Eye (tissue), 1 donor: Measurements from ENCODE around the gene DIP2C.
"Not testable (repeated sequence)": the region's sequence is repeated elsewhere in the genome, so short reads cannot be mapped to it uniquely, and the experiment has no call there.

ENCODE experiments used
- DNase-seq: peaks from one replicate; pipeline ENCODE4 v3.0.0-alpha.2; 2015

The DIP2C gene

DNA sequence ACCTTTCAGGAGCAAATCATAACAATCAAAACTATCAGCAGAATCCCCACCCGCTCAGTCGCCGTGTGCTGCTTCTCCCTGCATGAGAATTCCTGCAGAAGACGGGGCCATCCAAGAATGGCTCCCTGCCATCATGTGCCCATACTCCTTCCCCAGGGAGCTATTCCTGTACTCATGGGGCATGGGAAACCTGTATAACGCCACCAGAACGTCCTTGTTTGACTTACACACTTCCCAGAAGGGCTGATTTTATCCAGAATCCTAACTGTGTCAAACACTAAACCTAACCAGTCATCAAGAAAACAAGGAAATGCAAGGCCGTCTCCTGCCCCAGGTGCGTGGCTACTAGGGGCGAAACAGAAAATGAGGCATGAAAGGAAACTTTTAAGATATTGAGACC is 16.0 kb downstream of the DIP2C start:
- DNase-seq: no peak

DNA sequence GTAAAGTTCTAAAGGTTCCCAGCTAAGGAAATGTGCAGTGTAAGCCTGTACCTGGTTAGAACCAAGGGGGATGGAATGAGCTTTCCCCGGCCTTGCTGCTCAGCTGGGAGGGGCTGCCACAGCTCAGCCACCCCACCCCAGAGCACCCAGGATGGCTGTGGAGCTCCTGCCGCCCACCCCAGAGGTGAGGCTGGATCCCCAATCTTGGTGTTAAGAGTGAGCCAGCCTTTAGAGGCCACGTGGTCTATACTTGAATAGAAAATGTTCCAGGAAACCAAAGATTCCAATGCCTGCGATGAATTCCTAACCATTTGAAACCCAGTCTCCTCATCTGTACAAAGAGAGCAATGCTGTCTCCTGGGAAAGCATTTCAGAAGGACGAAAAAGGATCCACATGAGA is 16.5 kb downstream of the DIP2C start:
- no peak for DNase-seq

- DNase-seq: no peak
Observed at GRCh38 chr10:672203-672602, 17.3 kb downstream of the DIP2C start.

GRCh38 chr10:670990-671389 is 18.5 kb downstream of the DIP2C start:
- DNase-seq: no peak

- DNase-seq: no peak
Observed at GRCh38 chr10:670038-670437, 19.4 kb downstream of the DIP2C start.

- DNase-seq: no peak
Observed at GRCh38 chr10:668786-669485, 20.5 kb downstream of the DIP2C start.

- no peak for DNase-seq
Observed at GRCh38 chr10:667602-668143, 21.8 kb downstream of the DIP2C start.

- DNase-seq: no peak
Observed at GRCh38 chr10:667096-667495, 22.4 kb downstream of the DIP2C start.

DNA sequence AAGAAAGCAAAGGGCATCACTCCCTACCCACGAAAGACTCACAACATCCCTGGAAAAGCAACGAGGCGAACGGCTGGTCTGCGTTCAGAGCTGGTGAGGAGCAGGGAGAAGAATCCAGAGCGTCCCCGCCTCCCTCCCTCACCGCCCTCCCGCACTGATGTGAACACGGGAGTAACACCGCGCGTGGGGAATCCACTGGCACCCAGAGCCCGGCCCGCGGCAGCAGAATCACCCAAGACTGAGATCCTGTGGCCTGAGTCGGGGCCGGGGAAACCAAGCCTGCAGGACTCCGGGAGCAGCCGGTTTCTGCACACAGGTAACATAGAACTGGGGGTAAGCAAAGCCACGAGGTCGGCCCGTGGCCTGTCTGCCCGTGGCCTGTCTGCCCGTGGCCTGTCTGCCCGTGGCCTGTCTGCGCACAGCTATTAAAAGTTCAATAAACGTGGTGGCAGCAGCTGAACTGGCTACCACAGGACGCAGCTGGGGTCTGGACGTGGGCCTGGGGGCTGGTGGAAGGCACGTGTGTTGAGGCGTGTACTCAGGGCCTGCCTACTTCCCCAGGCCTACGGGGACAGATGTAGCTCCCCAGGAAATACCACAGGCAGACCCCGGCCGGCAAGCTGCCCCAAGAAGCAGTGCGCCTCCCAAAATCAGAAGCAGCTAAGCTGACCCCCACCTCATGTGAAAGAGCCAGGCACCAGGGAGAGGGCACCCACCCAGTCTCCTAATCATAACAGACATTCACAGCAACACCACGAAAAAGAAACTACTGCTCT is 23.0 kb downstream of the DIP2C start:
- no peak for DNase-seq

GRCh38 chr10:665579-666091 is 23.8 kb downstream of the DIP2C start:
- no peak for DNase-seq

GRCh38 chr10:664893-665292 is 24.6 kb downstream of the DIP2C start:
- DNase-seq: no peak

GRCh38 chr10:664301-664700 is 25.2 kb downstream of the DIP2C start:
- no peak for DNase-seq

DNA sequence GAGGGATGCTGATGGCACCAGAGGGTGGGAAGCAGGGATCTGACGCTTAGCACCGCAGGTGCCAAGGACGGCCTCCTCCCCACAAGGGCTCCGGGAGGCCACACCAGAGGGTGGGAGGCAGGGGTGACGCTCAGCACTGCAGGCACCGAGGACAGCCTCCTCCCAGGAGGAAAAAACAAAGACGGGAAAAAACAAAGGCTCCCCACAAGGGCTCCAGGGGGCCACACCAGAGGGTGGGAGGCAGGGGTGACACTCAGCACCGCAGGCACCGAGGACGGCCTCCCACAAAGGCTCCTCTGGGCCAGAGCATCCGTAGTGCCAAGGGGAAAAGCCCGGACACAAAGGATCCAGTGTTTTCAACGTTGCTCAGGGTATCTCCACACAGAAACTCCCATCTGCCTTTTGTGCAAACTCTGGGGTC is 25.6 kb downstream of the DIP2C start:
- peak; percentile 60 for DNase-seq

DNA sequence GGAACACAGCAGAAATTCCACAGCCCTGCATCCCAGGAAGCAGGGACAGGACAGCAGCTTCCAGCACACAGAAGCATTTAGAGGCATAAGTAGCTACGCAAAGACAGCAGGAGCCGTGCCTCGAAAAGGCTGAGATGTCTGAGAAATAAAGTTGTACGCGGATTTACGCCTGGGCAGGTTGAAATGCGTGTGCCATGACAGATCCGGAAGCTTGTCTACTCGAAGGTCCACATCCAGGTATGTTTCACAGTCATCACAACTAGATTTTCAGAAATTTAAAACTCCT is 26.1 kb downstream of the DIP2C start:
- DNase-seq: no peak

- DNase-seq: peak; percentile 43
Observed at GRCh38 chr10:662686-663465, 26.6 kb downstream of the DIP2C start.

DNA sequence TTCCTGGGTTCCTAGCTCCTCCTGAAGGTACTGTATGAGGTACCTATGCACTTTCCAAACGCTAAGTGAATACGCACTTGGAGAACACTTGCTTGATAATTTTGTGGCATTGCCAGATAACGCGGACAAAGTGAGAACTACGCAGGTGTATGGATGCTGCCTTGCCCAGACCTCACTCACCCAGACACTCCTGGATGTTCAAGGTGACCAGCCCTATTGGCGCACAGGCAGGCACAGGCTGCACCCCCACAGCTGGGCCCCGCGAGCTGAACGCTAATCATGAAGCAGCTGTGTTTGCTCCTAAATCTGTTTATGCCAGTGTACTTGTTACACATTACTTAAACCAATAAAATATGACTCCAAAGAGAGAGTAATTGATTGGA is 27.3 kb downstream of the DIP2C start:
- DNase-seq: no peak

GRCh38 chr10:661597-662222 is 27.8 kb downstream of the DIP2C start:
- no peak for DNase-seq

GRCh38 chr10:660970-661596 is 28.4 kb downstream of the DIP2C start:
- DNase-seq: no peak

DNA sequence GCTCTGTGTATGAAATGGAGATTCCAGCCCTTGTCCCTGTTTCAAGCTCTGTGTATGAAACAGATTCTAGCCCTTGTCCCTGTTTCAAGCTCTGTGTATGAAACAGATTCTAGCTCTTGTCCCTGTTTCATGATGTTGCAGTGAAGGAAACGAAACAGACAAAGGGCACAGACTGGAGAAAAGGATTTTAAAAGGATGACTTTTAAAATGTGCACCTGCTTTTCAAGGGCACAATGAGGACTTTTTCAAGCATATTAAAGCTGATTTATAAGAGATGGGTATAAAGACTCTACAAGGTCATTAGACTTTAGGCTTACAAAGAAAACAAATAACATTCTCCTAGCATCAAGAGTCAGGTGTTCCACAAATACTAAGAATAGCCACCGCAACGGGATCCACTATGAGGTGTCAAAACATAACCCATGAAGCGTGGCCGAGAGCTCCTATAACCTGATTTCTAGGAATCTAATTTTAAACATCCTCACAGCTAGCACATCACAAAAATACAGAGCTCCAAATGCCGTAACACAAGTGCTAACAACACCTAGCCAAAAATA is 29.0 kb downstream of the DIP2C start:
- no peak for DNase-seq

GRCh38 chr10:659688-660141 is 29.8 kb downstream of the DIP2C start:
- DNase-seq: no peak

DNA sequence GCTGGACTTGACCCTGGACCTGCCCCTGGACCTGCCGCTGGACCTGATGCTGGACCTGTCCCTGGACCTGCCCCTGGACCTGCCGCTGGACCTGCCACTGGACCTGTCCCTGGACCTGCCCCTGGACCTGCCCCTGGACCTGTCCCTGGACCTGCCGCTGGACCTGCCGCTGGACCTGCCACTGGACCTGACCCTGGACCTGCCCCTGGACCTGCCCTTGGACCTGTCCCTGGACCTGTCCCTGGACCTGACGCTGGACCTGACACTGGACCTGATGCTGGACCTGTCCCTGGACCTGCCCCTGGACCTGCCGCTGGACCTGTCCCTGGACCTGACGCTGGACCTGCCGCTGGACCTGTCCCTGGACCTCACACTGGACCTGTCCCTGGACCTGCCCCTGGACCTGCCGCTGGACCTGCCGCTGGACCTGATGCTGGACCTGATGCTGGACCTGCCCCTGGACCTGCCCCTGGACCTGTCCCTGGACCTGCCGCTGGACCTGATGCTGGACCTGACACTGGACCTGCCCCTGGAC is 31.6 kb downstream of the DIP2C start:
- not testable (repeated sequence) for DNase-seq

DNA sequence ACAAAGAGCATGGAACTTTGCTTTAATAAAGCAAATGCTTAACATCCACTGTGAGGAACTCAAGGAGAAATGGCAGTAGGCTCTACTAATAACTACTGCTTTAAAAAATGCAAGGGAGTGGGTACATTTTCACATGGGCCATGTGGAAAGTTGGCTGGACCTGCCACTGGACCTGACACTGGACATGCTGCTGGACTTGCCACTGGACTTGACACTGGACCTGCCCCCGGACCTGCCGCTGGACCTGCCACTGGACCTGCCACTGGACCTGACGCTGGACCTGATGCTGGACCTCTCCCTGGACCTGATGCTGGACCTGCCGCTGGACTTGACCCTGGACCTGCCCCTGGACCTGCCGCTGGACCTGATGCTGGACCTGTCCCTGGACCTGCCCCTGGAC is 32.6 kb downstream of the DIP2C start:
- no peak for DNase-seq
